HG02973 (cell line): ENCODE data around the gene SNX3.
A peak's percentile ranks its signal among the peaks of the same experiment; 100 is the strongest.
"Not testable (repeated sequence)": the region's sequence is repeated elsewhere in the genome, so short reads cannot be mapped to it uniquely, and the experiment has no call there.

Experiments
- ATAC-seq: cut with Tn5 transposase; IDR thresholded peaks from one replicate; pipeline ENCODE4 v1.9.1; 2021; ENCODE audit warnings: moderate library complexity; ENCODE audit not compliant: unreplicated experiment

SNX3 gene

GRCh38 chr6:108260809-108261569, at the start of gene SNX3:
SNX3 (minus strand) TSS chr6:108261040; CDS start chr6:108260921, 119 bp downstream.
- ATAC-seq = peak; percentile 80

GRCh38 chr6:108309844-108310243, 49.0 kb upstream of the SNX3 start:
- ATAC-seq = no peak

DNA sequence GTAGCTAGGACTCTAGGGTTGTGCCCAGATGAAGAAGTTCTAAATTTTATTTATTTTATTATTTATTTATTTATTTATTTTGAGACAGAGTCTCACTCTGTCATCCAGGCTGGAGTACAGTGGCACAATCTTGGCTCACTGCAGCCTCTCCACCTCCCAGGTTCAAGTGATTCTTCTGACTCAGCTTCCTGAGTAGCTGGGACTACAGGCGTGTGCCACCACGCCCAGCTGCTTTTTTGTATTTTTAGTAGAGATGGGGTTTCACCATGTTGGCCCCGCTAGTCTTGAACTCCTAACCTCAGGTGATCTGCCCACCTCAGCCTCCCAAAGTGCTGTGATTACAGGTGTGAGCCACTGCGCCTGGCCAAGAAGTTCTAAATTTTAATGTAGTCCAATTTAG, 47.8 kb upstream of the SNX3 start:
- not testable (repeated sequence) for ATAC-seq

GRCh38 chr6:108304646-108305045, 43.8 kb upstream of the SNX3 start:
- ATAC-seq = no peak

DNA sequence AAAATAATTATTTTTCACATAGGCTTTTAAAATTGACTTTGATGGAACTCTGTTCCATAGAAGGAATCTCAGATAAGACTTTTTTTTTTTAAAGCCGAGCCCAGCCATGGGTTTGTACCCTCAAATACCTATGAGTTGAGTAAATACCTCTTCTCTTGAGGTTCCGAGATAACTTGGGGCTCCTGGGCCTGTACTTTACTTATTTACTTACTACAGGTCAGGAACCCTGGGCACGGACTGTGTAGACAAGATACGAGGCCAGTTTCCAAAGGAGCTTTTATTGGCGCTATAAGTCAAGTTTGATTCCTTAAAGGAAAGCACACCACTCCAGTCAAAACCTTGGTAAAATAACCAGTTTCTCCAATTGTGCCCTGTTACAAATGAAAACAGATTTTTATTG, 41.5 kb upstream of the SNX3 start:
- no peak for ATAC-seq

- no peak for ATAC-seq
Observed at GRCh38 chr6:108295676-108296075, 34.8 kb upstream of the SNX3 start.

DNA sequence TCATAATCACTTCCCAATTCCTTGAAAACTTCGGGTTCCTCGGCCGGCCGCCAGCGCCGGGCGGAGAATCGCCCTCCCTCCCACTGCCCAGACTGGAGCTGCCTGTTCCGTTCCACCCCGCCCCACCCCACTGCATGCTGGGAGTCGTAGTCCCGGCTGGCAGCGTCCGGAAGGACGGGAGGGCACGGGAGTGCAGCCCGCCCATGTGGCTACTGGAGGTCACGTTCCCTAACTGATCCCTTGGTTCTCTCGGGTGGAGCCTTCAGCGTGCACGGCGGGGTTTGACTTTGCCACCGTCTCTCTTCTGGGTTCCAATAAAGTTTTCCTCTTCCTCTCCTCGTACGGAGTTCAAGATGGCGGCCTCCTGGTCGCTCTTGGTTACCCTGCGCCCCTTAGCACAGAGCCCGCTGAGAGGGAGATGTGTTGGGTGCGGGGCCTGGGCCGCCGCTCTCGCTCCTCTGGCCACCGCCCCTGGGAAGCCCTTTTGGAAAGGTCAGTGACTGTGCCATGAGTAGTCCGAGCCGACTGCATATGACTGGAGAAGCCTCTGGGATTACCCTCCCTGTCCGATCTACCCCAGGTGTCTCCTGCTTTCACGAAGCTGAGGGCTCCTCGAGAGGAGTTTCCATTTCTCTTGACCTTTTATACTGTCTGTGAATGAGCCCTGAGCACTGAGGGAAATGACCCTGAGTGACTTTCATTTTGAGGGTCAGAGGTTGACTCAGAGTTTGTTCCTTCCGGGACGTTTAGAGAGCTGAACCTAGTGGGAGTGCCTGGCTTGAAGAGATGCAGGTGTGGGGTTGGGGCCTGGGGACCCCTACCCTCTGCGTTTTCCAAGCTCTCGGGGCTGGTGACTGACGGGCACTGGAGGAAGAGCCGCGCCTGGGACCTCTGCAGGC, 34.1 kb upstream of the SNX3 start, which contains the start of gene AFG1L:
TSS of gene AFG1L (plus strand) at position 328 of the 899 bp plus-strand sequence. CDS start at position 354, 26 bp downstream.
- peak; percentile 75 for ATAC-seq

GRCh38 chr6:108294297-108294726, 33.5 kb upstream of the SNX3 start:
- peak; percentile 17 for ATAC-seq

- no peak for ATAC-seq
Observed at GRCh38 chr6:108293527-108294296, 32.9 kb upstream of the SNX3 start.

DNA sequence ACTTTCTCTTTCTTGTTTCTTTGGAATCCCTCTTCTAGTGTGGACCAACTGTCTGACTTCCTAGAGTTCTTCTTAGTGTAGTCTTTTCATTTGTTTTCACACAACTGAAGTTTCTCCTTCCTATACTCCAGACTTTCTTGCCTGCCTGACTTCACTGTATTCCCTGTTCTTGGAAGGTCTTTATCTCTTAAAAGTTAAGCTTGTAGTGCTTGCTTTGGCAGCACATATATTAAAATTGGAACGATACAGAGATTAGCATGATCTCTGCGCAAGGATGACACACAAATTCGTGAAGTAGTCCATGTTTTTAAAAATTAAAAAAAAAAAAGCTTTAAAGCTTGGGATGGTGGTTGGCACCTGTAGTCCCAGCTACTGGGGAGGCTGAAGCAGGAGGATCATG, 31.7 kb upstream of the SNX3 start:
- not testable (repeated sequence) for ATAC-seq

- no peak for ATAC-seq
Observed at GRCh38 chr6:108291091-108291490, 30.3 kb upstream of the SNX3 start.

DNA sequence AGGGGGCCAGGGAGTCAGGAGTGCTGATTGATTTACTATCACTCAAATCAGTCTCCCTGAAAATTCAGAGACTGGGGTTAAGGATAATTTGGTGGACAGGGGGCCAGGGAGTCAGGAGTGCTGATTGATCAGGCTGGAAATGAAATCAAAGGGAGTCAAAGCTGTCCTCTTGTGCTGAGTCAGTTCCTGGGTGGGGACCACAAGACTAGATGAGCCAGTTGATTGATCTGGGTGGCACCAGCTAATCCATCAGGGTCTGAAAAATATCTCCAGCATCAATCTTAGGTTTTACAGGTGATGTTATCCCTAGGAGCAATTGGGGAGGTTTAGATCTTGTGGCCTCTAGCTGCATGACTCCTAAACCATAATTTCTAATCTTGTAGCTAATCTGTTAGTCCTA, 27.9 kb upstream of the SNX3 start:
- ATAC-seq = no peak

- no peak for ATAC-seq
Observed at GRCh38 chr6:108287373-108287772, 26.5 kb upstream of the SNX3 start.

DNA sequence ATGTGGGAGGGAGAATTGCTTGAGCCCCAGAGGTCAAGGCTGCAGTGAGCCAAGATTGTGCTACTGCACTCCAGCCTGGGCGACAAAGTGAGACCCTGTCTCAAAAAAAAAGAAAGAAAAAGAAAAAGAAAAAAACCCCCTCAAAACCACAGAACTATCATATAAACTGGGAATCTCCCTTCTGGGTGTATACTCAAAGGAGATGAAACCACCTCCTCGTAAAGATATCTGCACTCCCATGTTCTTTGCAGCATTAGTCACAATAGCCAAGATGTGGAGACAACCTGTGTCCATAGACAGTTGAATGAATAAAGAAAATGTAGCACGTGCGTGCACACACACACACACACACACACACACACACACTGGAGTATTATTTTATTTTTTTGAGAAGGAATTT, 25.5 kb upstream of the SNX3 start:
- no peak for ATAC-seq

GRCh38 chr6:108285381-108285780, 24.5 kb upstream of the SNX3 start:
- no peak for ATAC-seq

DNA sequence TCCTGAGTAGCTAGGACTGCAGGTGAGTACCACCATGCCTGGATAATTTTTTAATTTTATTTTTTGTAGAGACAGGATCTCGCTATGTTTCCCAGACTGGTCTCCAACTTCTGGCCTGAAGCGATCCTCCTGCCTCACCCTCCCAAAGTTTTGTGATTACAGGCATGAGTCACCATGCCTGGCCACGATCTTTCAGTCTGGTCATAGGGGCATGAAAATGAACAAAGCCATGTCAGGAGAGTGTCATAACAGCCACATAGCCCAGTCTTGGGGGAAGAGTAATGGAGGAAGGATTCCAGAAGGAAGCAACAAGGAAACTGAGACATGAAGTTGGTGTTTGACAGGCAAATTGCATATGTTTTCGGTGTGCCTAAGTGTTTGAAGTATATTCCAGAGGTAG, 17.0 kb upstream of the SNX3 start:
- ATAC-seq = no peak

- no peak for ATAC-seq
Observed at GRCh38 chr6:108277295-108277694, 16.5 kb upstream of the SNX3 start.

DNA sequence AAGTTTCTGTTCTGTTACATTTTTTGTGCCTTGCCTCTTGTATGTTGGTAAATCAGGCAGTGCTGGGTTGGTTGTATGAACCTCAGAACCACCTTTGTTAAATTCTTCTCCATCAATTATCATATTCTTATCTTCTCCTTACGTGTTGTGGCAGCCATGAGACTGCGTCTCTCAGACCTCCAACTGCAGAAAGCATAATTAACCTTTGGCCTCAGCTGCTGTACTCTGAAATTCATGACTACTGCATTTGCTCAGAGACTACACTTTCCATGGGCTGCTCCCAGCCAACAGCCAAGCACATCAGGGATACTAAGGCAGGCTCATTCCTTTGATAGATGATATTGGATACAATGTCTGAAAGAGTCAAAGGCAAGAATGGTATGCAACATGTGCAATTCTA, 15.1 kb upstream of the SNX3 start:
- ATAC-seq = no peak

DNA sequence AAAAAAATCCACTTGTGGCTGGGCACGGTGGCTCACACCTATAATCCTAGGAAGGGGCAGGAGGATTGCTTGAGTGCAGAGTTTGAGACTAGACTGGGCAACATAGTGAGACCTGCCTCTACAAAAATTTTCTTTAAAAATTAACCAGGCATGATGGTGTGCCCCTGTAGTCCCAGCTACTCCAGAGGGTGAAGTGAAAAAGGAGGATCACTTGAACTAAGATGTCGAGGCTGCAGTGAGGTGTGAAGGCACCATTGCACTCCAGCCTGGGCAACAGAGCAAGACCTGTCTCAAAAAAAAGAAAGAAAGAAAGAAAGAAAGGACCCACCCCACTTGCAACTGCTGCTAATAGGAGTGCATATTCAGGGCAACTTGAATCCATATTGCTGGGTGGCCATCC, 13.7 kb upstream of the SNX3 start:
- ATAC-seq = no peak

DNA sequence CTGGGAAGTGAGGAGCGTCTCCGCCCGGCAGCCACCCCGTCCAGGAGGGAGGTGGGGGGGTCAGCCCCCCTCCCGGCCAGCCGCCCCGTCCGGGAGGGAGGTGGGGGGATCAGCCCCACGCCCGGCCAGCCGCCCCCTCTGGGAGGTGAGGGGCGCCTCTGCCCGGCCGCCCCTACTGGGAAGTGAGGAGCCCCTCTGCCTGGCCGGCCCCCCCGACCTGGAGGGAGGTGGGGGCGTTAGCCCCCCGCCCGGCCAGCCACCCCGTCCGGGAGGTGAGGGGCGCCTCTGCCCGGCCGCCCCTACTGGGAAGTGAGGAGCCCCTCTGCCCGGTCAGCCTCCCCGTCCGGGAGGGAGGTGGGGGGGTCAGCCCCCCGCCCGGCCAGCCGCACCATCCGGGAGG, 9.1 kb upstream of the SNX3 start:
- ATAC-seq = not testable (repeated sequence)

GRCh38 chr6:108268845-108269244, 8.0 kb upstream of the SNX3 start:
- no peak for ATAC-seq
